CD14-positive monocyte (primary cell): ENCODE measurements around the gene SEPTIN10. TPM values are rescaled to one million over a fixed set of nuclear protein-coding genes. Genes with fewer than 3 reads are reported as not detected.

Experiments used
- DNase-seq, 3 donors: peaks; one replicate each; pipeline ENCODE4 v3.0.0-alpha.2; 2011 to 2022
- H2AFZ ChIP-seq: 2 replicates; pipeline ENCODE4 v1.6.0; 2012; ENCODE audit warnings: mild to moderate bottlenecking, low read depth, low read length, inconsistent platforms; ENCODE audit not compliant: insufficient read depth, poor library complexity, severe bottlenecking
- H3K27ac ChIP-seq, 2 donors: 1 replicate in 1 of 2; 2 replicates in 1 of 2; pipeline ENCODE4 v1.5.1; 2012 to 2013; ENCODE audit warnings: low read length in 2 of 2, control low read depth in 1 of 2, inconsistent platforms in 1 of 2, low read depth in 1 of 2, mild to moderate bottlenecking in 1 of 2
- H3K27me3 ChIP-seq, 2 donors: one replicate each; pipeline versions ENCODE4 v1.6.0 to v1.6.1; 2011 to 2013; ENCODE audit warnings: low read length in 2 of 2; ENCODE audit not compliant: control insufficient read depth in 2 of 2, insufficient read depth in 2 of 2
- H3K36me3 ChIP-seq, 2 donors: replicated peaks in 1 of 2; 1 replicate in 1 of 2; 2 replicates in 1 of 2; pipeline versions ENCODE4 v1.5.1 to v1.6.1; 2012 to 2013; ENCODE audit warnings: low read length in 2 of 2, control low read depth in 1 of 2, inconsistent platforms in 1 of 2, mild to moderate bottlenecking in 1 of 2; ENCODE audit not compliant: insufficient read depth in 2 of 2, control insufficient read depth in 1 of 2
- H3K4me1 ChIP-seq, 2 donors: 1 replicate in 1 of 2; 2 replicates in 1 of 2; pipeline versions ENCODE4 v1.5.1 to v1.6.1; 2012 to 2013; ENCODE audit warnings: low read length in 2 of 2, control low read depth in 1 of 2, inconsistent platforms in 1 of 2, mild to moderate bottlenecking in 1 of 2, moderate library complexity in 1 of 2; ENCODE audit not compliant: insufficient read depth in 2 of 2, control insufficient read depth in 1 of 2
- H3K4me2 ChIP-seq: replicated peaks from 2 replicates; pipeline ENCODE3; 2012; ENCODE audit warnings: low read length, moderate library complexity, mild to moderate bottlenecking; ENCODE audit not compliant: poor library complexity, severe bottlenecking; ENCODE audit errors: extremely low read depth
- H3K4me3 ChIP-seq, 3 experiments: fragments of 200-600 bp in 1 of 3; sonication (generic) in 1 of 3; replicated peaks in 1 of 3; 1 replicate in 2 of 3; 2 replicates in 1 of 3; pipeline ENCODE4 v1.5.1; 2011 to 2013; ENCODE audit warnings: low read length in 3 of 3, mild to moderate bottlenecking in 3 of 3, control low read depth in 2 of 3, low read depth in 2 of 3, inconsistent platforms in 1 of 3, moderate library complexity in 1 of 3
- H3K79me2 ChIP-seq: 2 replicates; pipeline ENCODE4 v1.6.0; 2012; ENCODE audit warnings: mild to moderate bottlenecking, control low read depth, inconsistent platforms, low read length, moderate library complexity; ENCODE audit not compliant: insufficient read depth
- H3K9ac ChIP-seq: 2 replicates; pipeline ENCODE4 v1.6.0; 2017; ENCODE audit warnings: low read length, mild to moderate bottlenecking; ENCODE audit not compliant: insufficient read depth, poor library complexity, severe bottlenecking
- H3K9me3 ChIP-seq, 2 donors: replicated peaks in 1 of 2; 1 replicate in 1 of 2; 2 replicates in 1 of 2; pipeline versions ENCODE4 v1.5.1 to v1.6.1; 2012 to 2013; ENCODE audit warnings: low read length in 2 of 2, control low read depth in 1 of 2; ENCODE audit not compliant: control insufficient read depth in 1 of 2, insufficient read depth in 1 of 2
- H4K20me1 ChIP-seq: 2 replicates; pipeline ENCODE4 v1.6.0; 2012; ENCODE audit warnings: mild to moderate bottlenecking, low read length, control low read depth, moderate library complexity; ENCODE audit not compliant: insufficient read depth
- H3K27ac Mint-ChIP-seq, 7 donors: one replicate each; pipeline ENCODE4 v1.8.0; 2020; ENCODE audit warnings: mild to moderate bottlenecking in 7 of 7, mixed read lengths in 7 of 7, moderate library complexity in 6 of 7, inconsistent platforms in 2 of 7
- H3K27me3 Mint-ChIP-seq, 3 donors: one replicate each; pipeline ENCODE4 v1.8.0; 2021 to 2022; ENCODE audit warnings: low read depth in 3 of 3, mild to moderate bottlenecking in 3 of 3, mixed read lengths in 3 of 3, moderate library complexity in 3 of 3, inconsistent platforms in 1 of 3
- H3K36me3 Mint-ChIP-seq, 2 donors: one replicate each; pipeline ENCODE4 v1.8.0; 2020; ENCODE audit warnings: mixed read lengths in 2 of 2, inconsistent platforms in 1 of 2, mild to moderate bottlenecking in 1 of 2
- H3K4me1 Mint-ChIP-seq: one replicate; pipeline ENCODE4 v1.8.0; 2020; ENCODE audit warnings: mild to moderate bottlenecking, mixed read lengths
- H3K4me3 Mint-ChIP-seq, 2 donors: one replicate each; pipeline ENCODE4 v1.8.0; 2020; ENCODE audit warnings: mild to moderate bottlenecking in 2 of 2, mixed read lengths in 2 of 2, moderate library complexity in 1 of 2
- H3K9me3 Mint-ChIP-seq, 7 donors: one replicate each; pipeline ENCODE4 v1.8.0; 2020 to 2022; ENCODE audit warnings: mixed read lengths in 7 of 7, mild to moderate bottlenecking in 6 of 7, moderate library complexity in 6 of 7, inconsistent platforms in 2 of 7
- CTCF ChIP-seq: fragments of 200-600 bp; IDR thresholded peaks from one replicate; pipeline ENCODE4 v1.8.0; 2022; ENCODE audit warnings: antibody characterized with exemption, mild to moderate bottlenecking
- WGBS: methylation state at CpG from one replicate; pipeline ENCODE4 v1.1.5; 2013; ENCODE audit warnings: missing lambda C conversion rate; ENCODE audit not compliant: insufficient coverage; 5-methylcytosine and 5-hydroxymethylcytosine counted together
- intact Hi-C, 2 donors: fragments of 100-400 bp; cut with micrococcal nuclease; formaldehyde crosslinking; loops; one replicate each; pipeline versions ENCODE4 v1.15.0 to v1.15.1; 2023
- polyA plus RNA-seq, 3 donors: library from polyadenylated mRNA; depleted of rRNA in 1 of 3; unstranded in 2 of 3; stranded (reverse) in 1 of 3; fragments of 300-500 nt in 2 of 3; fragments of >200 nt in 1 of 3; fragmentation: Illumina TruSeq in 2 of 3; gene quantifications; 1 replicate in 2 of 3; 2 replicates in 1 of 3; pipeline ENCODE4 v1.2.3, GENCODE V29; 2012 to 2021

SEPTIN10 gene
- polyA plus RNA-seq, 3 donors = 4.2 to 6.8 (median 4.4) TPM

- no peak for DNase-seq
- TF ChIP-seq CTCF = no peak
- peaks cover 0 to 4% (median 0%) of the 10 kb centered on the region in 7 donors for H3K9me3 Mint-ChIP-seq
- no peak overlapping the region for H3K4me3 ChIP-seq
- H3K27ac Mint-ChIP-seq = no peak overlapping the region
- no peaks in the 10 kb centered on the region for H3K9me3 ChIP-seq
- no peaks in the 10 kb centered on the region for H3K79me2 ChIP-seq
- peaks cover 0 to 8% (median 1%) of the 10 kb centered on the region in 3 donors for H3K27me3 Mint-ChIP-seq
- no peak overlapping the region for H3K9ac ChIP-seq
- H3K36me3 ChIP-seq = no peaks in the 10 kb centered on the region
- no peak overlapping the region for H3K4me3 Mint-ChIP-seq
- H3K27me3 ChIP-seq = no peaks in the 10 kb centered on the region
- H3K27ac ChIP-seq = no peak overlapping the region
- no peak overlapping the region for H3K4me2 ChIP-seq
- H4K20me1 ChIP-seq = no peaks in the 10 kb centered on the region
- no peaks in the 10 kb centered on the region for H3K36me3 Mint-ChIP-seq
- intact Hi-C loops = no loop called here
- H3K4me1 ChIP-seq = no peaks in the 10 kb centered on the region
- 82% methylated on average over 15 of the region's 15 CpGs for WGBS
- no peaks in the 10 kb centered on the region for H3K4me1 Mint-ChIP-seq
- no peak overlapping the region for H2AFZ ChIP-seq
Measured at GRCh38 chr2:109498906-109499305, 114.9 kb downstream of the SEPTIN10 start.

GRCh38 chr2:109497911-109498870 is 115.6 kb downstream of the SEPTIN10 start:
- Mint-ChIP-seq H3K36me3 (no peaks in the 10 kb centered on the region), H3K4me3 (no peak overlapping the region), H3K27me3 (peaks cover 0 to 4% (median 1%) of the 10 kb centered on the region in 3 donors), H3K9me3 (peaks cover 0 to 4% (median 0%) of the 10 kb centered on the region in 7 donors), H3K27ac (no peak overlapping the region), H3K4me1 (no peaks in the 10 kb centered on the region)
- H4K20me1 ChIP-seq = no peaks in the 10 kb centered on the region
- H3K79me2 ChIP-seq = no peaks in the 10 kb centered on the region
- intact Hi-C loops = no loop called here
- DNase-seq = no peak
- no peaks in the 10 kb centered on the region for H3K4me1 ChIP-seq
- no peak overlapping the region for H3K4me2 ChIP-seq
- WGBS = 60% methylated on average over 15 of the region's 19 CpGs
- no peak overlapping the region for H3K27ac ChIP-seq
- no peak for TF ChIP-seq CTCF
- no peak overlapping the region for H3K9ac ChIP-seq
- no peak overlapping the region for H2AFZ ChIP-seq
- H3K27me3 ChIP-seq = no peaks in the 10 kb centered on the region
- no peak overlapping the region for H3K4me3 ChIP-seq
- no peaks in the 10 kb centered on the region for H3K36me3 ChIP-seq
- H3K9me3 ChIP-seq = no peaks in the 10 kb centered on the region
